Choroid plexus epithelial cell (primary cell): Measurements from ENCODE around the gene CACNA2D3.
A peak's percentile ranks its signal among the peaks of the same experiment; 100 is the strongest.

Experiments
- DNase-seq: peaks from one replicate; pipeline ENCODE4 v3.0.0-alpha.2; 2010; ENCODE audit warnings: low read depth
- H3K4me3 ChIP-seq: 2 replicates; pipeline ENCODE4 v1.5.1; 2011; ENCODE audit warnings: low read depth, mild to moderate bottlenecking, control low read depth, low read length, moderate library complexity
- CTCF ChIP-seq: conservative IDR thresholded peaks from 2 replicates; pipeline ENCODE4 v1.5.1; 2011; ENCODE audit warnings: low read depth, mild to moderate bottlenecking, control low read depth, inconsistent platforms, low read length, moderate library complexity

CACNA2D3 gene

DNA sequence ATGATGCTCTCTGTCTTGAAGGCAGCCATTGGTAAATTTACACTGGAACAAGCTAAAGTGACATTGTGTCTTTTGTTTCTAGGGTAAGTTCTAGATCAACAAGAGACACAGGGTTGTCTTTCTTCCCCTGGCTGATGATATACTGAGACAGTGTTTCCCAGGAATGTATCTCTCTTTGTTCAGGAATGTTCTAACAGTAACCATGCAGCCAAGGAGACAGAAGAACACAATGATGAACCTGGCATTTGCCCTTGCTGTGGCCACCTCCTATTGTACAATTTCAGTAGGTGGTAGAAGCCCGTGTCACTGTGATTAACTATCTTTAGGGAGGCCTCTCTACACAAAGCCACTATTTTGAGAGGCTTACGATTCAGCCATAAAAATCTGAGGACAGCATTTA lies 674.8 kb downstream of the CACNA2D3 start:
- no peak for TF ChIP-seq CTCF
- DNase-seq: no peak
- H3K4me3 ChIP-seq: no peak overlapping the region

GRCh38 chr3:54800478-54800877 lies 678.1 kb downstream of the CACNA2D3 start:
- no peak overlapping the region for H3K4me3 ChIP-seq
- no peak for DNase-seq
- no peak for TF ChIP-seq CTCF

DNA sequence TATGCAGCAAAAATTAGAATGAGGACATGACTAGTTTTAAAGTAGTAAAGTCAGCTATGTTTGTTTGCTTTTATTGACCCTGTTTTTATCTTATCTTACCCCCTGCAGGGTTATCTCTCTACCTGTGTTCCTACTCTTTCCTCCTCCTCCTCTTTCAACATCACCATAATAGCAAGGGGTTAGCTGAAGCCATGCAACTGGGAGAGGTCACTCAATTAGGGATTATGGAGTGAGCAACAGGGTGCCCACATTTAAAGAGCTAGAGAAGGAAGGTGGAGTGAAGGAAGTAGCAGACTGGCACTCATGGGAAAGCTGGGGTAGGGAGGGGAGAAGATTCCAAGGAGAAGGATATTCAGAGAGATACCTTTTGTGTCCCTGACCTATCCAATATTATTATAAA lies 679.6 kb downstream of the CACNA2D3 start:
- no peak overlapping the region for H3K4me3 ChIP-seq
- no peak for TF ChIP-seq CTCF
- DNase-seq: no peak

DNA sequence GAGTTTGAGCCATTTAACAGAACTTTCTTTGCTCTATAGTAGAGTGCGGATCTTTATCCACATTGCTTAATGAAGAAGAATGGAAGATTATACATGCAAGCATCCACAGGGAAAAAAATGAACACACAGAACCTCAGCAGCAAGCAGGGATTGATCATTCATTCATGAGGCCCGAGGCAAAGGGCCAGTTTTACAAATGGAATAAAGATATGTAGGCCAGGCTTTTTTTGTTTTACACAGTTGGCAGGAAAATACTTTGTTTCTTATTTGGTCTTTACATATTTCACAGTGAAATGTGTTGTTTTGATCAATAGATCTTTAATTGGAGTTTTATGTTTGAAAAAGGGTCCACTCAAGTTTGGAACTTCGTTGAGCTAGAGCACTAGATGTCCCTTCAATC lies 688.0 kb downstream of the CACNA2D3 start:
- TF ChIP-seq CTCF: no peak
- H3K4me3 ChIP-seq: no peak overlapping the region
- no peak for DNase-seq

GRCh38 chr3:54814224-54814623 lies 691.9 kb downstream of the CACNA2D3 start:
- no peak for DNase-seq
- TF ChIP-seq CTCF: no peak
- no peak overlapping the region for H3K4me3 ChIP-seq

- DNase-seq: peak; percentile 13
- no peak for TF ChIP-seq CTCF
- no peak overlapping the region for H3K4me3 ChIP-seq
Observed at GRCh38 chr3:54817628-54818027, 695.3 kb downstream of the CACNA2D3 start.

DNA sequence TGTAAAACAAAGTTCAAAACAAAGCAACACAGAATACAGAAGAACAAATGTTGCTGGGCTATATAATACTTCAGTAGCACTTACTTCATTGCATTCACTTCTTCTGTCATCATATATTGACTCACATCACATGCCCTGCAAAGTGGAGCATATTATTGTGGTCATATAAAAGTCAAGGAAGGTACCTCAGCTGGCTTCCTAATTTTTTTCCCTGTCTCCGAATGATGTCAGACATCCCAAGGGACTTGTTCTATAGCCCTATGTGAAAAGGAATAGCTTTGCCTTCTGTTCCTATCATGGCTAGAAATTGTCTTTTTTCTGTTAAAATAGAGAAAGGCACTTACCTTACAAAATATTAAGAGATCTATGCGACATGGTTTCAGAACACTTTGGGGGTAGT lies 696.1 kb downstream of the CACNA2D3 start:
- no peak for DNase-seq
- TF ChIP-seq CTCF: no peak
- no peak overlapping the region for H3K4me3 ChIP-seq
